ENCODE measurements around the gene SHISA6.

SHISA6 gene

DNA sequence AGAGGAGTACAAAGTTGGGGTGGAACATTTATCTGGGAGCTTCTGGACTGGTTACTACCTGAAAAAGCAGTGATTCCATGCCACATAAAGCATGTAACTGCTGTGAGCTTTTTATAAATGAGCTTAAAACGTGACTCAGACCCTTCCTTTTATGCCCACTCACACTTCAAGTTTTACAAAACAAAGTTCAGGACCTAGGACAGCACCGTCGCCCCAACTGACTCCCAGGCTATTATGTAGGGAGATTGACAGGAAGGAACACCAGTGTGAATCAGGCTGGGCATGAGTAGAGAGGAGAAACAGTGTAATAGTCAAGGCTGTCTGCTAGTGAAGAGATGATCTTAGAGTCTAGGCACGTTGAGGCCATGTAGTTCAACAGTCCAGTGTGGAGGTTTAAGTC lies 265.6 kb downstream of the SHISA6 start:
- DNase-seq (ENCODE audit: insufficient read length, low spot score) (no peak), FAIRE-seq (no peak)

DNA sequence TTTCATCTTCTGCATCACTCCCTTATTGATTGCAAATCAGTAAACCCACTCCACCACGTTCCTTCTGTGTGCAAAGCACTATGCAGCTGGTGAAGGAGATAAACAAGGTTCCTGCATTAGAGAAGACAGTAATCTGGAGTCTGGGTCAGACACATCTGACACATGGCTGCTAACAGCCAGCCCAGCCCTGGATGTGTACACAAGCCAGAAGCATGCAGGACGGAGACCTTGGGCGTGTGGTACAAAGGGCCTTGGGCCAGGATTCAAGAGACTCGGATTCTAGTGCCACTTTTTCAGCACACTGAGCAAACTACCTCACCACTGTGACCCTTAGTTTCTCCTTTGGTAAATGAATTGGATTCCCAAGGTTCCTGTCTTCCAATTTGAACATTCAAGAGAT lies 270.7 kb downstream of the SHISA6 start:
- FAIRE-seq (no peak), DNase-seq (ENCODE audit: insufficient read length, low spot score) (no peak)

DNA sequence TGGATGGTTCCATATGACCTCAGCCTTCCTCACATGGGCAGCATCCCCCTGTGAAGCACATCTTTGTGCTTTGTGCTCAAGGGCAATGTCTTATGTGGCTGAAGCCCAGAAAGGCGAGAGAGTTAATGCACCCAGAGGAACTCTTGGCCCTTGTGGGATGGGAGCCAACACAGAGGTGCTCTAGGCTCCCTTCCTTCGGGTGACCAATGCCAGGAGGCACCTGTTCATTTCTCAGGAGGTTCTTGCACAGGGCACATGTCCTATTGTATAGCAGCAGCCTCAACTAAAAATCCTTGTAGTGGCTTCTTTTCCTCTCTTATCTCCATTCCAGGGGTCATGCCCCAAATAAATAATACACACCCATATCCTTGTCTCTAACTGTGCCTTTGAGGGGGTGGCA lies 273.6 kb downstream of the SHISA6 start:
- no peak for DNase-seq (ENCODE audit: insufficient read length, low spot score)
- no peak for FAIRE-seq

DNA sequence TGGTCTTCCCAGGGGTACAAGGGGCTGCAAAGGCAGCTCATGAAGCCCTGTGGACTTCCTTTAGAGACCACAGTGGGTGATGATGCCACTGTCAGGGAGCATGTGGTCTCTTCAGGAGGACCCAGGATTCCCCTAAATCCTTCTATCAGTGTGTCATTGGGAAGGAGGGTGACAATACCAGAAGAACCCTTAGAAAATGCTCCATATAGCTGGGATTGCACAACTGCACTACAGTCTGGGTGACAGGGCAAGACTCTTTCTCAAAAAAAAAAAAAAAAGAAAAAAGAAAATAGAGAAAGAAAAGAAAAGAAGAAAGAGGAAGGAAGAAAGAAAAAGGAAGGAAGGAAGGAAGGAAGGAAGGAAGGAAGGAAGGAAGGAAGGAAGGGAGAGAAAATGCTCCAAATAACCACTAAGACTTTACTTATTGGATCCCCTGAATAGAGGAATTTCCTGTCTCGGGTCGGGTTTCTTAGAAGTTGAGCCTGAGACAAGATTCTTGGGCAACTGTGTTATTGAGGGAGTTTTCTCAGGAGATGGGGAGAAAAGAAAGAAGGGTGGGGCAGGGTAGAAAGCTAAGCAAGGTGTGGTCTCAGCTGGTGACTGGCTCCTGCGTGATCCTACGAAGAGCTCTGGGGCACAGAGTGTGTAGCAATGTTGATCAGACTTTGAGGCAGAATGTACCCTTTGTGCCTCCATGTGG lies 274.1 kb downstream of the SHISA6 start:
- DNase-seq (ENCODE audit: insufficient read length, low spot score) (no peak), FAIRE-seq (no peak)

DNA sequence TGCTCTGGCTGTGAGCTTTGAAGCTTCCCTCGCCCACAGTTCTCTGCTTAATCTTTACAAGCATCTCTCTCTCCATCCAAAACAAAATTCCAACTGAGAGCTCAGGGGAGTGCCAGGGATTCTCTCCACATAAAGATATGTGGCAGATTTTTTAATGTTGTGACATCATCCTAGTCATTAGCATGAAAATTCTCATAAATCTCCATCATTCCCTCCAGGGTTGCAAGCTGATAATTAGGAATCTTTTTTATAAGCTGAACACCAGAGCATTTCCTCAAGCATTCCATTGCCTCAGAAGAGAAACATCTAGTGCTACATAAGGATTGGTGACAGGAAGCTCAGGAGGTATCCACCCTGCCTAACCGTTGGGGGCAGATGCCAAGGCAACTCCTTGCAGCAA lies 274.9 kb downstream of the SHISA6 start:
- no peak for FAIRE-seq
- no peak for DNase-seq (ENCODE audit: insufficient read length, low spot score)

DNA sequence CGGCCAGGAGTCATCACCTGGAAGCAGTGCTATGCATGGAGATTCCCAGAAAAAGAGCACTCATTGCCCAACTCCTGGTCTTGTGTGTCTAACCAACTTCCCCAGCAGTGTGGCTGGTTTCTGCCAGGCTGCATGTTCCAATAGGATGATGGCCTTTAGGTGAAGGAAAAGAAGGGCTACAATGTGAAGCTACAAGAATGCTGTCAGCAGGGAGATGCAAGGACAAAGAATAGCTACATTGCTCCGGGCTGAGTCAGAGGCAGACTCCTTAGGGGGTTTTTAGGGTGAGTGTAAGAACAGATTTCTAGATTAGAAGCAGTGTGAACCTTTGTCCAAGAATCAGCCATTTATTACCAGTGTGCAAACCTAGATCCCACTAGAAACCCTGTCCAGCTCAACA lies 294.2 kb downstream of the SHISA6 start:
- no peak for DNase-seq (ENCODE audit: insufficient read length, low spot score)
- no peak for FAIRE-seq

DNA sequence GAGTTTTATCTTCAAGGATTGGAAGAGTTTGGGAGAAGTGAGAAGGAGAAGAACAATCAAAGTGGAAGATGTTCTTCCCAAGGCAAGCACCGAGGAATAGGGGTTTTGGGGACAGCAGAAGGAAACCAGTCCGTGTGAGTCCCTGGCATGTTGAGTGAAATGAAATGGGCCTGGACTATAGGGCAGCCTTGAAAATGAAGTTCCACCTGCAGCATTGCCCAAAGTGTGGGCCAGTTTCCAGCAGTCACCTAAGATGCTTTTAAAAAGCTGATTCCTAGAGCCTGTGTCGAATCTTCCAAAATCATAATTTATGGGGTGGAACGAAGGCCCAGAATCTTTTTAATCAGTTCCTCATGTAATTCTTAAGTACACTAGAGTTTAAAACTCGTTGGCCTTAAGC lies 297.4 kb downstream of the SHISA6 start:
- FAIRE-seq (no peak), DNase-seq (ENCODE audit: insufficient read length, low spot score) (no peak)

DNA sequence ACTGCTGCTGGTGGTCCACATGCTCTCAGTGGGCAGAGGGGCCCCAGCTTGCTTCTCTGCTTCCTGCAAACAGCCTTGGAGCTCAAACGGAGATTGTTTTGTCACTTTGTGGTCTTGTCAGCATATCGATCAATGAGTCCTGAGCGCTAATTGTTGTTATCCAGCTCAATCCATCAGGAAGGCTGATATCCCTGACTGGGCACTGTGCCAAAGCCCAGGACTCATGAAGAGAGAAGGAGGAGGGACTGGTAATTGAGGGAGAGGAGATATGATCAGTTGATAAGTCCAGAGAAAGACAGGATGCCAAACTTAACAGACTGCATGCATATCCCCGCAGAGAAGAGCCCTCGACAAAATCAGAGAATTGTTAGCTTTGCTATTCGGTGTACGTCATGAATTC lies 298.6 kb downstream of the SHISA6 start:
- DNase-seq (ENCODE audit: insufficient read length, low spot score) (no peak), FAIRE-seq (no peak)

DNA sequence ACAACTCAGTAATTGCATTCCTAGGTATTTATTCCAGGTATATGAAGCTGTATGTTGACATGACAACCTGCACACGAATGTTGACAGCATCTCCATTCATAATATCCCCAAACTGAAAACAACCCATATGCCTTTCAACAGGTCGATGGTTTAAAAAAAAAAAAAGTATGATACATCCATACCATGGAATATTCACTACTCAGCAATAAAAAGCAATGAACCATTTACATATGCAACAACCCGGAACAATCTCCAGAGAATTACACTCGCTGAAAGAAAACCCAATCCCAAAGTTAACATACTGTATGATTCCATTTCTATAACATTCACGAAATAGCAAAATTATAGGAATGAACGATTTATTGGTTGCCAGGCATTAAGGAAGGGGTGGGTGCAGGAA lies 304.0 kb downstream of the SHISA6 start:
- FAIRE-seq, result no peak

DNA sequence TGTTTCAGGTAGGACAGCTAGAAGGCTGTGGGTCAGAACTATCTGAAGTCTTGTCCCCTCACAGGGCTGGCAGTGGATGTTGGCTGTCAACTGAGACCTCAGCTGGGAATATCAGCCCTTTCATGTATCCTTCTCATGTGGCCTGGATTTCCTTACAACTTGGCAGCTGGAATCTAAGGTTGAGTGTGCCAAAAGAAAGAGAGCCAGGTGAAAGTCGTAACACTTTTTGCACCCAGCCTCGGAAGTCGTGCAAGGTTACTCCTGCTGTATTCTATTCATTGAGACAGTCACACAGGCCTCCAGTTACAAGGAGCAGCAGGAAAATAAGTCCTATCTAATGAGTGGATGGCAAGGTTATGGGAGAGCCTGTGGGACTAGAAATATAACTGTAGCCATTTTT lies 304.7 kb downstream of the SHISA6 start:
- FAIRE-seq (no peak), DNase-seq (ENCODE audit: insufficient read length, low spot score) (no peak)

More for the DNA sequence above, 304.0 kb downstream of the SHISA6 start:
- DNase-seq (ENCODE audit: insufficient read length, low spot score), result no peak

DNA sequence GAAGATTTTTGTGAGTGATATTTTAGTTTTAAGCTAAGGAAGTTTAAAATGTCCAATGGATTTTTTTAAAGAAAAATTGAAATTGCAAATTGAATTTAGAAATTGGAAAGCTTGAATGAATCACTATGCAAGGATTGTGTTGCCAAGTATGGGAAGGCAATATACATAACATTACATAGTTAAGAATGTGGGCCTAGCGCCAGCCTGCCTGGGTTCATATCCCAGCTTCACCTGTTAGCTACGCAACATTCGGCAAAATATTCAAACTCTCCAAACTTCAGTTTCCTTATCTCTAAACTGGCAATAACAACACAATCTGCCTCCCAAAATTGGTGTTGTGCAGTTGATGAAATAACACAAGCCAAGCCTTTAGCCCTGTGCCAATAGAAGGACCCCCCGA lies 306.8 kb downstream of the SHISA6 start:
- FAIRE-seq, result no peak
- no peak for DNase-seq (ENCODE audit: insufficient read length, low spot score)

DNA sequence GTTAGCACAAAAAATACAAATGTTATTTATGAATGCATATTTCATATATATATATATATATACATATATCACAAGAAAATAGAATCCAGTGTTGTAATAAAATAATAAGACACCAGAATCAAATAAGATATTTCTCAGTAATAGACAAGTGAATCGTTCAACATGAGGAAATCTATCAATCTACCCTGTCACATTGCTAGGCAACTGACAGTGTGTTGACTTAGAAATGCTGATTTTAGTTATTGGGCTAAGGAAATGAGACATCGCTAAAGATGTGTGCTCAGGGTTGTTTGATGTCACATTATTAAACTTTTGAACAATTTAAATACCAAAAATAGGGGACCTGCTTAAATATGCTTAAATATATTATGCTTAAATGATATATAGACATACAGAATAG lies 307.4 kb downstream of the SHISA6 start:
- DNase-seq (ENCODE audit: insufficient read length, low spot score) (no peak), FAIRE-seq (no peak)

DNA sequence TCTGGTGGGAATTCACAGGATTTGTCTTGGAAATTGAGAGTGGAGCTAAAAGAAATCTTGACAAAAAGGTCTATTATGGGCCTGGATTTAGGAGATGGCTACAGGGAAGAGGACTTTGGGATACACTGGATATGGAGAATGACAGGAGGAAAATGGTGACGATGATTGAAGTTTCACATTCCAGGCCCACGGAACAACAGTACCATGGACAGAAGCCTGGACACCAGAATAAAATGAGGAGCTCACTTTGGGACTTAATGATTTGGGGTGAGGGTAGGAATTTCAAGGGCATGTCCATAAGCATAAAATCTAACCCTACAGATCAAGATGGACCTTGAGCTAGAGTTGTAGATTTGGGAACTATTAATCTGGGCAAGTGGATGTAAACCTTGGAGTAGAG lies 309.4 kb downstream of the SHISA6 start:
- DNase-seq (ENCODE audit: insufficient read length, low spot score) (no peak), FAIRE-seq (no peak)

DNA sequence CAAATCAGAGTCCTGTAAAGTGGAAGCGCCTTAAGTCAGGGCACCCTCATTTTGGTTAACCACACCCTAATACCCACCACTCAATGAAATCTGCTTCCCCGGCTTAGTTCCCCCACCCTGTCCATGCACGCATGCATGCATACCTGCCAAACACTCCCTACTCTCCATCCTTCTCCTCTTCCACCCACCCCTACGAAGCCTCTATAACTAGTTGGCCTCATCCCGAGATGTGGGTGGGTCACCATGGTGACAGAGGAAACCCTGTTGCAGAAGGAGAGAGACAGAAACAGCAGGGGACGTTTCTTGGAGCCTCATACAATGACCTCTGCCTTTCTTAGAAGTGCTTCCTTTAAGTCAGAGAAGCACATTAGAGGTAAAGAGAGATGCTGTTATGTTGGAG lies 310.4 kb downstream of the SHISA6 start:
- DNase-seq (ENCODE audit: insufficient read length, low spot score), result no peak
- FAIRE-seq, result no peak

DNA sequence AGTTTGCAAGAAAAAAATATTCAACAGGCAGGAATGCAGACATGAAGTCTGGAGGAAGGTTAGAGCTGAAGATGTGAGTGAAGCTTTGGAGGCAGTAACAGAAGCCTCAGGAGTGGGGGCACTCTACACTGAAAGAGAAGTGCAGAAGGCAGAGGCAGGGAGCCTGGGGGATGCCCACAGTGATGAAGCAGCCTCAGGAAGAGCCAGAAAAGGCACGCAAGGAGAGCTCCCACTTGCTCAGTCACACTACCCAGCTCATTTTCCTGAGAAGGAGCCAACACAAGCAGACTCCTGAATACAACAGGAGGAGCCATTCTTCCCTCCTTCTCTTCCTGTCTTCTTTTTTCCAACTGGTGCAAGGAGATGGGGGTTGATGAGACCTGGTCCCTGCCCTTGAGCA lies 312.1 kb downstream of the SHISA6 start:
- FAIRE-seq, result no peak
- no peak for DNase-seq (ENCODE audit: insufficient read length, low spot score)

DNA sequence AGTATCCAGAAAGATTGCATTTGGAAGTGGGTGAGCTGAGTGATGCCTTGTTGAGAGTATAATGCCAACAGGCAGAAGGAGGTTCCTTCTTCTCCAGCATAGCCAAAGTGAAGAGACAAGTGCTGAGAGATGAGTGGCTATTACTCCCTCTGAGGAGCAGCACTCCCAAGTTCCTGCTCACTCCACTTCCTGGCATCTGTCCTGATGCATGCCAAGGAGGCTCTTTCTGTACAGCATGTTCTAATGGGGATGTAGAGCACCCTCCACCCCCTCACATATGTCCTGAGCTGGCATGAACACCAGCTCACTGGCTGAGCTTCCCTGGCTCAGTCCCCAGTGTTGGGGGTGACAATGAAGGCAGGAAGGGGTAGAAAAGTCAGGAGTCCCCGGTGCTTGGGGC lies 313.0 kb downstream of the SHISA6 start:
- FAIRE-seq (no peak), DNase-seq (ENCODE audit: insufficient read length, low spot score) (no peak)

DNA sequence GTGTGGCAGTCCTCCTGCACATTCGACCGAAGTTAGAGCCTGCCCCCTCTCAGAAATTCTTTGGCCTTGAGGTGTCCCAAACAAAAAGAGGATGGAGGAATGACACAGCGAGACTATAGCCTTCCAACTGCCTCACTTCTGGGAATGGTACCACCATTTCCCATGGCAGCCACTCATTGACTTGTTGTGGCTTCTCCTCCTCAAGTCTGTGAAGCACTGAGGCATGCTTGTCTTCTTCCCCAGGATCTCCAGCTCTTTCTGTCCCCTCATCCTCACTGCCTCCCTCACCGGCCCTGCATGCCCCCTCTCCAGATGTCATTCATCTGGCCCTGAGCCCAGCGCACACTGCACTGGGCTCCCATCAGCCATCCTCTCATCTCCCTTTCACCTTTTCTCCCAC lies 313.5 kb downstream of the SHISA6 start:
- DNase-seq (ENCODE audit: insufficient read length, low spot score) (no peak), FAIRE-seq (no peak)

DNA sequence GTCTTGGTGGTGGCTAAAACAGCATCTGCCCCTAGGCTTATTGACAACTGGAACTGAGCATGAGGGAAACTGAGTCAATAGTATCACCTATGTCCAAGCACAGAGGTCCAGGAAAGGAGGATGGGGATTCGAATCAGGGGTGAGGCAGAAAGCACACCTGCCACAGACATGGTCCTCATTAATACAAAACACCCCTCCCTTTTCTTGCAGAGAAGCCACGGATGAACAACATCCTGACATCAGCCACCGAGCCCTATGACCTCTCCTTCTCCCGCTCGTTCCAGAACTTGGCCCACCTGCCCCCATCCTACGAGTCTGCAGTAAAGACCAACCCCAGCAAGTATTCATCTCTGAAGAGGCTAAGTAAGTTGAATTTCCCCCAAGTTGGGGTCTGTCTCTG lies 314.5 kb downstream of the SHISA6 start:
- no peak for DNase-seq (ENCODE audit: insufficient read length, low spot score)
- FAIRE-seq, result no peak

DNA sequence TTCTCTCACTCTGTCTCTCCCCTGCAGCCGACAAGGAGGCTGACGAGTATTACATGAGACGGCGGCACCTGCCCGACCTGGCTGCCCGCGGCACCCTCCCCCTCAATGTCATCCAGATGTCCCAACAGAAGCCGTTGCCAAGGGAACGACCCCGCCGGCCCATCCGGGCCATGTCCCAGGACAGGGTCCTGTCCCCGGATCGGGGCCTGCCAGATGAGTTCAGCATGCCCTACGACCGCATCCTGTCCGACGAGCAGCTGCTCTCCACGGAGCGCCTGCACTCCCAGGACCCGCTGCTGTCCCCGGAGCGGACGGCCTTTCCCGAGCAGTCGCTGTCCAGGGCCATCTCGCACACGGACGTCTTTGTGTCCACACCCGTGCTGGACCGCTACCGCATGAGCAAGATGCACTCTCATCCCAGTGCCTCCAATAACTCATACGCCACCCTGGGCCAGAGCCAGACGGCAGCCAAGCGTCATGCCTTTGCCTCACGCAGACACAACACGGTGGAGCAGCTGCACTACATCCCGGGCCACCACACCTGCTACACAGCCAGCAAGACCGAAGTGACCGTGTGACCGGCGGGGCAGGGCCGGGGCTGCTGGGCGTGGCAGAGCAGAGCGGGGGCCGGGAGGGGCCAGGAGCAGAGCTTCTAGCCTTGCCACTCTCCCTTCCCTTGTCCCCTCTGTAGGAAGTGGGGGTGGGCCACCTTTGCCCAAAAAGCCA lies 316.9 kb downstream of the SHISA6 start:
- FAIRE-seq (no peak), DNase-seq (ENCODE audit: insufficient read length, low spot score) (no peak)

DNA sequence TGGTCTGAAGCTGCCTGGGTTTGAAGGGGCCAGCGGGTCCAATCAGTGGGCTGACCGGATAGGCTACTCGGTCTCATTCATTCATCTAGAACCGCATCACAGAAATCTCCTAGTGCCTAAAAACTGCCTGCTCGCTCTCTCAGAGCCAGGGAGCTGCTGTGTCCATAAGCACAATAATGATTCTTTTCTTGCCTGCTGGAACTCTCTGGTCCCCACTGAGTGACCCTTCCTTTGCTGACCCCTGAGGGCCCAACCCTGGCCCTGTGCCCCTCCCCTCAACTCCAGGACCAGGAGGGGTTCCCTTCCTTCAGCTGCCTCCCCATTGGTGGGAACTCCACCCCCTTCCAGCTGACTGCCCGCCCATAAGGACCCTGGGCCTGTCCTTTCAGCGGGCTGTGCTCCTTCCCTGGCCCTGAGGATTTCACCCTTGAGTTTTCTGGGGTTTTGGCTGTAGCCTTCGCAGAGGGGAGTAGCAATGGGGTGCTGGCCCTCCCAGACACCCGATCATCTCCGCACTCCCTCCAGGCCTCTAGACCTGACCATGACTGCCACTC lies 317.7 kb downstream of the SHISA6 start:
- no peak for FAIRE-seq
- no peak for DNase-seq (ENCODE audit: insufficient read length, low spot score)

DNA sequence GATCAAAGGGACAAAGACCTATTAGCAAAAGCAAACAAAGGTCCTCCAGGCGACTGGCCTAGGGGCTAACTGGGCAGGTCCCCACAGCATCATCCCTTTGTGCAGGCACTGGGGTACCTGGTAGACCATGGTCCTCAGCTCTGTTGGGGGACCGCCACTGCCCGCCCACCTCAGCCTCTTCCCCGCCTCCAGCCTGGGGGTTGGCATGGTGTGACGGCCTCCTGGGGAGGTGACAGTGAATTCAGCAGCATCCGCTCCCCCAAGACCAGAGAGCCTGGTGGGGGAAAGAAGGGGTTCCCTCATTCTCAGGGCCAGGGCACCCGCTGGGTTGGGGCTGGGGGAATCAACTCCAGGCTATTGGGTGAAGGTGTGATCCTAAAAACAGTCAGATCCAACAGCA lies 318.6 kb downstream of the SHISA6 start:
- no peak for FAIRE-seq

DNA sequence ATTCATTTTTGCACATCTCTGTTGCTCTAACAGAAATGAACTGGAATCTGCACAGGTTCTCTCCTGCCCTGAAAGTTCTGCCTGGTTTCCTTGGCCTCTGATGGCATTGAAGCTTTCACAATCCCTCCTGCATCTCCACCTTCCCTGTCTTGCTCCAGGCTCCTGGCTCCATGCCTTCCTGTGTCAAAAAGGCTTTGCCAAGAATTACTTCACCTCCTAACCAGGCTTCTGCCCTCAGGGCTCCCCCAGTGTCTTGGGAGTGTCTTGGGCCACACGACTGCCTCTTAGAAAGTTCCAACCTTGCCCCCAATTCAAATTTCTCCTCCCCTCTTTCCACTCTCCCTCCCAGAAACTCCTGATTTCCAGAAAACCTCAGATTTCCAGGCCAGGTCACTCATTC lies 320.3 kb downstream of the SHISA6 start:
- DNase-seq (ENCODE audit: insufficient read length, low spot score) (no peak), FAIRE-seq (no peak)

More for the DNA sequence above, 318.6 kb downstream of the SHISA6 start:
- no peak for DNase-seq (ENCODE audit: insufficient read length, low spot score)
